ENCODE measurements around the gene TMEM252.

TMEM252 gene

GRCh38 chr9:68552700-68553476, 12.2 kb upstream of the TMEM252 start:
- no CpG with 5 or more reads among the region's 3 CpGs for WGBS (ENCODE audit: insufficient coverage)
- Histone ChIP-seq H3K4me1 (ENCODE audit: control extremely low read depth in 1 of 4, control insufficient read depth in 4 of 4, insufficient read depth in 4 of 4, low read length in 3 of 4) (peaks cover 0 to 41% (median 13%) of the 10 kb centered on the region in 4 experiments), H3K27me3 (replicated peaks in 2 of 5; ENCODE audit: control insufficient read depth in 4 of 5, insufficient read depth in 5 of 5, low read length in 4 of 5) (no peaks in the 10 kb centered on the region), H3K4me3 (ENCODE audit: control insufficient read depth in 1 of 7, extremely low read depth in 1 of 7, insufficient read depth in 4 of 7, low read depth in 2 of 7, low read length in 6 of 7) (no peak overlapping the region), H3K27ac (ENCODE audit: insufficient read depth in 1 of 2, low read depth in 1 of 2, low read length in 2 of 2, poor library complexity in 1 of 2, severe bottlenecking in 2 of 2) (no peak overlapping the region), H3K9me3 (ENCODE audit: control extremely low read depth in 1 of 5, control insufficient read depth in 4 of 5, insufficient read depth in 2 of 5, low read depth in 1 of 5, low read length in 4 of 5) (no peaks in the 10 kb centered on the region), H3K36me3 (ENCODE audit: control insufficient read depth in 4 of 4, insufficient read depth in 4 of 4, low read length in 3 of 4) (no peaks in the 10 kb centered on the region)
- ChIA-PET CTCF (interaction anchor here (0.8 to 1.7 kb wide), 2 partner anchors 9 to 14 kb away, joined by 3 to 6 read pairs; no protein-coding TSS in a partner anchor), POLR2A (no interaction called here)
- peak in 1 of 3 donors; percentile 29 for DNase-seq

- DNase-seq = no peak
- Histone ChIP-seq H3K27me3 (replicated peaks in 2 of 5; ENCODE audit: control insufficient read depth in 4 of 5, insufficient read depth in 5 of 5, low read length in 4 of 5) (no peaks in the 10 kb centered on the region), H3K36me3 (ENCODE audit: control insufficient read depth in 4 of 4, insufficient read depth in 4 of 4, low read length in 3 of 4) (no peaks in the 10 kb centered on the region), H3K27ac (ENCODE audit: insufficient read depth in 1 of 2, low read depth in 1 of 2, low read length in 2 of 2, poor library complexity in 1 of 2, severe bottlenecking in 2 of 2) (no peak overlapping the region), H3K4me1 (ENCODE audit: control extremely low read depth in 1 of 4, control insufficient read depth in 4 of 4, insufficient read depth in 4 of 4, low read length in 3 of 4) (peaks cover 0 to 45% (median 24%) of the 10 kb centered on the region in 4 experiments), H3K9me3 (ENCODE audit: control extremely low read depth in 1 of 5, control insufficient read depth in 4 of 5, insufficient read depth in 2 of 5, low read depth in 1 of 5, low read length in 4 of 5) (no peaks in the 10 kb centered on the region), H3K4me3 (ENCODE audit: control insufficient read depth in 1 of 7, extremely low read depth in 1 of 7, insufficient read depth in 4 of 7, low read depth in 2 of 7, low read length in 6 of 7) (peak overlapping the region in 1 of 7 experiments; percentile 7)
- WGBS (ENCODE audit: insufficient coverage) = 30% methylated on average over 2 of the region's 4 CpGs
- POLR2A ChIA-PET = no interaction called here
- CTCF ChIA-PET = interaction anchor here (0.6 to 1.9 kb wide), 4 partner anchors 9 to 21 kb away, joined by 5 to 9 read pairs (median 6); no protein-coding TSS in a partner anchor
Observed at GRCh38 chr9:68551191-68551590, 10.5 kb upstream of the TMEM252 start.

GRCh38 chr9:68548241-68548640, 7.6 kb upstream of the TMEM252 start:
- no peak overlapping the region for H3K27ac ChIP-seq (ENCODE audit: insufficient read depth in 1 of 2, low read depth in 1 of 2, low read length in 2 of 2, poor library complexity in 1 of 2, severe bottlenecking in 2 of 2)
- no peaks in the 10 kb centered on the region for H3K9me3 ChIP-seq (ENCODE audit: control extremely low read depth in 1 of 5, control insufficient read depth in 4 of 5, insufficient read depth in 2 of 5, low read depth in 1 of 5, low read length in 4 of 5)
- H3K4me1 ChIP-seq (ENCODE audit: control extremely low read depth in 1 of 4, control insufficient read depth in 4 of 4, insufficient read depth in 4 of 4, low read length in 3 of 4) = peaks cover 0 to 36% (median 20%) of the 10 kb centered on the region in 4 experiments
- H3K4me3 ChIP-seq (ENCODE audit: control insufficient read depth in 1 of 7, extremely low read depth in 1 of 7, insufficient read depth in 4 of 7, low read depth in 2 of 7, low read length in 6 of 7) = no peak overlapping the region
- no CpG with 5 or more reads among the region's 3 CpGs for WGBS (ENCODE audit: insufficient coverage)
- ChIA-PET CTCF (interaction anchor here (0.9 to 1.9 kb wide), 2 partner anchors 11 to 19 kb away, joined by 3 to 6 read pairs; no protein-coding TSS in a partner anchor), POLR2A (no interaction called here)
- DNase-seq = no peak
- H3K36me3 ChIP-seq (ENCODE audit: control insufficient read depth in 4 of 4, insufficient read depth in 4 of 4, low read length in 3 of 4) = no peaks in the 10 kb centered on the region
- H3K27me3 ChIP-seq (replicated peaks in 2 of 5; ENCODE audit: control insufficient read depth in 4 of 5, insufficient read depth in 5 of 5, low read length in 4 of 5) = no peaks in the 10 kb centered on the region

- H3K9me3 ChIP-seq (ENCODE audit: control extremely low read depth in 1 of 5, control insufficient read depth in 4 of 5, insufficient read depth in 2 of 5, low read depth in 1 of 5, low read length in 4 of 5) = no peaks in the 10 kb centered on the region
- peak in 2 of 3 donors; percentile 50 to 62 for DNase-seq
- POLR2A ChIA-PET = no interaction called here
- peak overlapping the region in 1 of 7 experiments; percentile 21 for H3K4me3 ChIP-seq (ENCODE audit: control insufficient read depth in 1 of 7, extremely low read depth in 1 of 7, insufficient read depth in 4 of 7, low read depth in 2 of 7, low read length in 6 of 7)
- CTCF ChIA-PET = interaction anchor here (0.9 kb wide), 1 partner anchor 38 kb away, joined by 3 read pairs; no protein-coding TSS in a partner anchor
- no peak overlapping the region for H3K27ac ChIP-seq (ENCODE audit: insufficient read depth in 1 of 2, low read depth in 1 of 2, low read length in 2 of 2, poor library complexity in 1 of 2, severe bottlenecking in 2 of 2)
- H3K36me3 ChIP-seq (ENCODE audit: control insufficient read depth in 4 of 4, insufficient read depth in 4 of 4, low read length in 3 of 4) = no peaks in the 10 kb centered on the region
- peaks cover 0 to 36% (median 20%) of the 10 kb centered on the region in 4 experiments for H3K4me1 ChIP-seq (ENCODE audit: control extremely low read depth in 1 of 4, control insufficient read depth in 4 of 4, insufficient read depth in 4 of 4, low read length in 3 of 4)
- H3K27me3 ChIP-seq (replicated peaks in 2 of 5; ENCODE audit: control insufficient read depth in 4 of 5, insufficient read depth in 5 of 5, low read length in 4 of 5) = no peaks in the 10 kb centered on the region
Observed at GRCh38 chr9:68547417-68547816, 6.7 kb upstream of the TMEM252 start.

GRCh38 chr9:68546596-68547390, 6.1 kb upstream of the TMEM252 start:
- Histone ChIP-seq H3K9me3 (ENCODE audit: control extremely low read depth in 1 of 5, control insufficient read depth in 4 of 5, insufficient read depth in 2 of 5, low read depth in 1 of 5, low read length in 4 of 5) (no peaks in the 10 kb centered on the region), H3K27ac (ENCODE audit: insufficient read depth in 1 of 2, low read depth in 1 of 2, low read length in 2 of 2, poor library complexity in 1 of 2, severe bottlenecking in 2 of 2) (no peak overlapping the region), H3K4me3 (ENCODE audit: control insufficient read depth in 1 of 7, extremely low read depth in 1 of 7, insufficient read depth in 4 of 7, low read depth in 2 of 7, low read length in 6 of 7) (peak overlapping the region in 3 of 7 experiments; percentile 21 to 27 (median 26)), H3K36me3 (ENCODE audit: control insufficient read depth in 4 of 4, insufficient read depth in 4 of 4, low read length in 3 of 4) (no peaks in the 10 kb centered on the region), H3K27me3 (replicated peaks in 2 of 5; ENCODE audit: control insufficient read depth in 4 of 5, insufficient read depth in 5 of 5, low read length in 4 of 5) (no peaks in the 10 kb centered on the region), H3K4me1 (ENCODE audit: control extremely low read depth in 1 of 4, control insufficient read depth in 4 of 4, insufficient read depth in 4 of 4, low read length in 3 of 4) (peaks cover 0 to 36% (median 20%) of the 10 kb centered on the region in 4 experiments)
- ChIA-PET CTCF (interaction anchor here (0.9 kb wide), 1 partner anchor 38 kb away, joined by 3 read pairs; no protein-coding TSS in a partner anchor), POLR2A (no interaction called here)
- peak in 2 of 3 donors; percentile 67 to 77 for DNase-seq
- WGBS (ENCODE audit: insufficient coverage) = 37% methylated on average over 5 of the region's 6 CpGs

- ChIA-PET CTCF (interaction anchor here (1.8 kb wide), 1 partner anchor 15 kb away, joined by 6 read pairs; no protein-coding TSS in a partner anchor), POLR2A (no interaction called here)
- Histone ChIP-seq H3K36me3 (ENCODE audit: control insufficient read depth in 4 of 4, insufficient read depth in 4 of 4, low read length in 3 of 4) (no peaks in the 10 kb centered on the region), H3K4me1 (ENCODE audit: control extremely low read depth in 1 of 4, control insufficient read depth in 4 of 4, insufficient read depth in 4 of 4, low read length in 3 of 4) (peaks cover 0 to 33% (median 20%) of the 10 kb centered on the region in 4 experiments), H3K27me3 (replicated peaks in 2 of 5; ENCODE audit: control insufficient read depth in 4 of 5, insufficient read depth in 5 of 5, low read length in 4 of 5) (no peaks in the 10 kb centered on the region), H3K27ac (ENCODE audit: insufficient read depth in 1 of 2, low read depth in 1 of 2, low read length in 2 of 2, poor library complexity in 1 of 2, severe bottlenecking in 2 of 2) (no peak overlapping the region), H3K9me3 (ENCODE audit: control extremely low read depth in 1 of 5, control insufficient read depth in 4 of 5, insufficient read depth in 2 of 5, low read depth in 1 of 5, low read length in 4 of 5) (no peaks in the 10 kb centered on the region), H3K4me3 (ENCODE audit: control insufficient read depth in 1 of 7, extremely low read depth in 1 of 7, insufficient read depth in 4 of 7, low read depth in 2 of 7, low read length in 6 of 7) (no peak overlapping the region)
- 100% methylated on average over 2 of the region's 3 CpGs for WGBS (ENCODE audit: insufficient coverage)
- no peak for DNase-seq
Observed at GRCh38 chr9:68545033-68545705, 4.5 kb upstream of the TMEM252 start.
